ENCODE data around the gene ZNF337.
A peak's percentile ranks its signal among the peaks of the same experiment; 100 is the strongest.
"Not testable (repeated sequence)": the region's sequence is repeated elsewhere in the genome, so short reads cannot be mapped to it uniquely, and the experiment has no call there.

The ZNF337 gene

DNA sequence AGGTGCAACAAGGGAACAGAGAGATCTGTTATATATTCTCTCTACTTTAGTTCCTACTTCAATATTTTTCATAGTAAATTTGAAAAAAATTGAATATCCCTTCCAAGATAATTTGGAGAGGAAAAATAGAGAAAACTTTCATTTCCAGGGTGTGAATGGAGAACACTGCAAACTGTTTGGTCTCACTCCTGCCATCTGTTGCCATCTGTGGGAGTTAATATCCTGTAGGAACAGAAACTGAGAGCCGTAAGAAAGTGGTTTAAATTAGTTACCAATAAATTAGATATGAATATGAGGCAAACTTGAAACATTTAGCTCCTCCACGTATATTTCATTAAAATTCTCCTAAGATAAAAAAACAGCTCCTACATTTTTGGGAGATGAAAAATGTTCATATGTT, 4.2 kb downstream of the ZNF337 start:
- DNase-seq = no peak

- DNase-seq = no peak
These were observed 6.2 kb downstream of the ZNF337 start for GRCh38 chr20:25690427-25690826.

GRCh38 chr20:25686081-25687067, 10.3 kb downstream of the ZNF337 start:
- DNase-seq = no peak

DNA sequence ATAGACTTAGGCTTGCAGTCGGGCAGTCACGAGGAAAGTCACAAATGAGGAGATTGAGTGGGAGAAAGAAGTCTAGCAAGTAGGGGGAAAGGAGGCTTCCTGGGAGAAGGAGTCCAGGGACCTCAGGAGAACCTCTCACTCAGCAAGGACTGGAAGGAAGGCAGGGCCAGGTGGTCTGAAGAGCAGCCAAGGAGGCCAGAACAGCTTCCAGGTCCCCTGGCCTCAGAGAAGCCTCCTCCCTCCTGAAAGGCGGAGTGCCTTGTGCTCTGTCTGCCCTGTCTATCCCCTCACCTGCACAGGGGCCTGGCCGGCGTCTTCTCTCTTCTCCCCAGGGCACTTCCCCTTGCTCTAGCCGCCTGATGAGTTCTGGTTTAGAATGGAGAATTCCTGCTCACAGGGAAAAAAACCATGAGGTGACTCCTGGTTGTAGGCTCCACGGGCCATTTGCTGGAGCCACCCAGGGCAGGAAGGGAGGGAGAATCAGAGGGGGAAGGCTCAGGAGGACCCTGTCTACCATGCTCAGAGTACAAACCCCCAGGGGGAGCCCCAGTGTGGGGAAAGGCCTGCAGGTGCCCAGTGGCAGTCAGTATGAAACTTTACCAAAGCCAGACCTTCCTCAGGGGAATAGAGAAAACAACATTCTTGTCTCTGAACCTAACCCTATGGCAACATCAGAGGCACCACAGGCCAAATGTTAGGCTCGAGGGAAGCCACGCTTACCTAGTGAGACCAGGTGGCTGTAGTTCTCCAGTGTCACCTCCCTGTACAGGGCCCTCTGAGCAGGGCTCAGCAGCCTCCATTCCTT, 11.2 kb downstream of the ZNF337 start:
- no peak for DNase-seq

DNA sequence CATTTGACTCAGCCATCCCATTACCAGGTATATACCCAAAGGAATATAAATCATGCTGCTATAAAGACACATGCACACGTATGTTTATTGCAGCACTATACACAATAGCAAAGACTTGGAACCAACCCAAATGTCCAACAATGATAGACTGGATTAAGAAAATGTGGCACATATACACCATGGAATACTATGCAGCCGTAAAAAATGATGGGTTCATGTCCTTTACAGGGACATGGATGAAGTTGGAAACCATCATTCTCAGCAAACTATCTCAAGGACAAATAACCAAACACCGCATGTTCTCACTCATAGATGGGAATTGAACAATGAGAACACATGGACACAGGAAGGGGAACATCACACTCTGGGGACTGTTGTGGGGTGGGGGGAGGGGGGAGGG, 12.8 kb downstream of the ZNF337 start:
- DNase-seq = not testable (repeated sequence)

DNA sequence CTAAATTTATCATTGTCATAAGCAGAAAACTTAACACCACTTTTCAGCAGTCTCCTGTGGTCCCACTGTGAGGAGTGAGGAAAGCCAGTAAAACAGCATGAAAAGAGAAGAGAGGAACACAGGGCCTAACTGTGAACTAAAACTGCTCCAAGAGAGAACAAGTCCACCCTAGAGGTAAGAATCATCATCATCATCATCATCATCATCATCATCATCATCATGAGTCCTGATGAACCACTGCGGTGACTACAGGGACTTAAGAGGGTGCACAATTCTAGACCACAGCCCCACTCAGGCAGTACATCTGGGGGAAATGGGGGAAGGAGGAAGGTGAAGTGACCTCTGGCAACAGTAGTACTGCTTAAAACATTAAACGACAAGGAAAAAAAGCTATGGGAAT, 13.6 kb downstream of the ZNF337 start:
- no peak for DNase-seq

DNA sequence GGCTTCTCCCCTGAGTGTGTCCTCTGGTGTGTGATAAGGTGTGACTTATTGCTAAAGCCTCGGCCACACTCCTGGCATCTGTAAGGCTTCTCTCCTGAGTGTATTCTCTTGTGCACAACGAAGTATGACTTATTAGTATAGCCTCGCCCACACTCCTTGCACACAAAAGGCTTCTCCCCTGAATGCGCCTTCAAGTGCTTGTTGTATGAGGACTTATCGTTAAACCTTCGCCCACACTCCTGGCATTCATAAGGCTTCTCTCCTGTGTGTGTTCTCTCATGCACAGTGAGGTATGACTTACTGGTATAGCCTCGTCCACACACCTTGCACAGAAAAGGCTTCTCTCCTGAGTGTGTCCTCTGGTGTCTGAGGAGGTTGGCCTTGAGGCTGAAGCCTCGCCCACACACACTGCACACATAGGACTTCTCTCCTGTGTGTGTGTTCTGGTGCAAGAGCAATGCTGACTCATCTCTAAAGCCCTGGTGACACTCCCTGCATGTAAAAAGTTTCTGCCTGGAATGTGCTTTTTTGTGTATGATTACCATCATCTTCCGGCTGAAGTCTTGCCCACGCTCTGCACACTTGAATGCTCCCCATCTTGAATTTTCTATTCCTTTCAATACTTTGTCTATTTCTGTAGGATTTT, 20.4 kb downstream of the ZNF337 start:
- no peak for DNase-seq

DNA sequence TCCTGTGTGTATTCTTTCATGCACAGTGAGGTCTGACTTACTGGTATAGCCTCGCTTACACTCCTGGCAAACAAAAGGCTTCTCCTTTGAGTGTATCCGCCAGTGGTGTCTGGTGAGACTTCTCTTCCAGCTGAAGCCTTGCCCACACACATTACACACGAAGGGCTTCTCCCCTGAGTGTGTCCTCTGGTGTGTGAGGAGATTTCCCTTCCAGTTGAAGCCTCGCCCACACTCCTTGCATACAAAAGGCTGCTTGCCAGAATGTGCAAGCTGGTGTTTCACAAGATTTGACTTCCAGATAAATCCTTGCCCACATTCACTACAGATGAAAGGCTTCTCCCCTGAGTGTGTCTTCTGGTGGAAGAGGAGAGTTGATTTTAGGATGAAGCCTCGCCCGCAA, 21.5 kb downstream of the ZNF337 start:
- no peak for DNase-seq

- DNase-seq = no peak
These were observed 23.9 kb downstream of the ZNF337 start for GRCh38 chr20:25672659-25673235.

DNA sequence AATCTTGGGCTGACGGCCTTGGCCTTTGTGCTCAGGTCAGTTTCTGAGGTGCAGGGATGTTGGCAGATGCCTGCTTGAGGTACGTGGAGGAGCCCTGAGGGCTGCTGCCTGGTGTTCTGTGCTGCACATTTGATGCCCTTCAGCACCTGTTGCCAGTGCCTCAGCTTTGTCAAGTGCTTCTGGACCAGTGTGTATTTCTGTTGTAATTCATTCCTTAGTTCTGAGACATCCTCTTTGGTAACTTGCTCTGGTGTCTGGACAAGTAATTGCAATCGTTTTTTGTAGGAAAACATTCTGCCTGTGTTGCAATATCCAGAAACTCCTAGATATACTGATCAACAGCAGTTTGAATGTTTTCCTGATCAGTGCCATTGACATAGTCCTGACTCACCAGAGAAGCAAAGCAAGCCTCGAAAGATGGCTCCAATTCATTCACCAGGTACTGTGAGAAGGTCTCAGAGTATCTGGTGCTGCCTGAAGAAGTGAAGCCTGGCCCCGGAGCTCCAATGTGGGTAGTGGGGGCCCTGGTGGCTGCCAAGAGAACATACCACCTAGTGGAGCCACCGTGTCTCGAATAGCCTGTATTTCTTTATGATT, 26.7 kb downstream of the ZNF337 start:
- DNase-seq = no peak

- no peak for DNase-seq
These were observed 28.2 kb downstream of the ZNF337 start for GRCh38 chr20:25668446-25668845.

GRCh38 chr20:25659999-25660398, 36.7 kb downstream of the ZNF337 start:
- DNase-seq = no peak

GRCh38 chr20:25654487-25654886, 42.2 kb downstream of the ZNF337 start:
- DNase-seq = no peak

DNA sequence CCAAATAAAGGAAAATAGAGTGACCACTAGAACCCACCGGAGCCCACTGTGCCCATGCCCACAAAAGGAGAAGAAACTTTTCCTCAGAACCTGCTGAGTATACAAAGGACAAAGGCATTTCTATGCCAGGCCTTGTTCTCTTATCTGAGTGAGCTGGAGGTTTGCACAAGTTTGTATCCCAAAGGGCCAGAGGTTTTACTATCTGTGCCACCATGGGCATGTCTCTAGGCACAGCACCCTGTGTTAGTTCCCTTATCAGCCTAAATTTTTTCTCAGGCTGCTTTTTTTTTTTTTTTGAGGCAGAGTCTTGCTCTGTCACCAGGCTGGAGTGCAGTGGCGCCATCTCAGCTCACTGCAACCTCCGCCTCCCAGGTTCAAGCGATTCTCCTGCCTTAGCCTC, 43.8 kb downstream of the ZNF337 start:
- DNase-seq = not testable (repeated sequence)

DNA sequence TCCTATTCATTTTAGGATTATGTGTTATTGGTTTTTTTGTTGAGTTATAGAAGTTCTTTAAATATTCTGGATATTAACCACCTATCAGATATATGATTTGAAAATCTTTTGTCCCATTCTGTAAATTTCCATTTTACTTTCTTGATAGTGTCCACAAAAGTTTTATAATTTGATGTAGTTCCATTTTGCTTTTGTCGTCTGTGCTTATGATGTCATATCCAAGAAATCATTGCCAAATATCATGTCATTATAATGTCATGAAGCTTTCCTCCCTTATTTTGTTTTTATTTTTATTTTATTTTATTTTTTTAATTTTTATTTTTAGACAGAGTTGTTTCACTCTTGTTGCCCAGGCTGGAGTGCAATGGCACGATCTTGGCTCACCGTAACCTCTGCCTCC, 51.8 kb downstream of the ZNF337 start:
- no peak for DNase-seq

- DNase-seq = peak; percentile 4
These were observed 52.9 kb downstream of the ZNF337 start for GRCh38 chr20:25643716-25644115.

DNA sequence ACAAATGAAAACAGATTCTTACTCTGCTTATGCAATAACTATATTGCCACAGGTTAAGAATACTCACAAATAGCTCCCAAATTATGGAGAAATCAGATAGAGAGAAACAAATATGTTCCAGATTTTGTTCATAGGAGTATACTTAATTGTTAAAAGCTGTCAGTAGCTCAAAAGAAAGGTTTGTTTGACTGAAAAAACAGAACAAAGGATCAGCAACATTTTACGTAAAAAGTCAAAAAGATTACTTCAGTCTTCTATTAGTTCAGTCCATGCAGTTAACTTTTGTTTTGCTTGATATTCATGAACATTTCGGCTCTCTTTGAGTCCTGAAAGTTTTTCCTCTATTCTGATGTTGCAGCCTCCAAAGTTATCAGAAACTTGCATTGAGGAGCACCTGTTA, 59.4 kb downstream of the ZNF337 start:
- DNase-seq = no peak

DNA sequence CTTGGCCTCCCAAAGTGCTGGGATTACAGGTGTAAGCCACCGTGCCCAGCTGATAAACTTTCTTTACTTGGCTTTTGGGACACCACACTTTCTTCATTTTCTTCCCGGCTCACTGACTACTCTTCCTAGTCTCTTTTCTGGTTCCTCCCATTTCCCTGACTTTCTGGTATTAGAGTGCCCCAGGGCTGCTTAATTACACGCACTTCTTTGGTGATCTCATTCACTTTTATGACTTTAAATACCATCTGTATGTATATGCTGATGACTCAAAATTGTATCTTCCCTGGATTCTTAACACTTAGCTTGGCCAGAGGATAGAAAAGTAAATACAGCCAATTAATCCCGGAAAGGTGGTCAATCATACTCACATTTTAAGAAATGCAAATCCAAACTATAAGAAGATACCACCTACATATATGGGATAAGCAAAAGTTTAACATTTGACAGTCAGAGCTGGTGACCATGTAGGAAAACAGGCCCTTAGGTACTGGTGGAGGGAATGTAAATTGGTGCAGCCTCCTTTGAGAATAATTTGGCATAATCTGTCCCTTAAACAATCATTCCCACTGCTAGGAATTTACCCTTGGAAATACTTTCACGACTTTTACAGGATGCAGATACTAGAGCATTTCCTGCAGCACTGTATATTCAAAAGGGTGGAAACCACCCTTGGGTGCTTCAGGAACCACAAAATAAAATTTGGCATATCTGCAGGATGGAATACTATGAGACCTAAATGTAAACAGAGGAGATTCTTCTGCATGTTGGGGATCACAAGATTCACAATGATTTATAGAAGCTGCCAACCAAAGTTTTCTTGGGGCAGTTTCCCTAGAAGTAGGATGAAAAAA, 63.5 kb downstream of the ZNF337 start:
- no peak for DNase-seq

DNA sequence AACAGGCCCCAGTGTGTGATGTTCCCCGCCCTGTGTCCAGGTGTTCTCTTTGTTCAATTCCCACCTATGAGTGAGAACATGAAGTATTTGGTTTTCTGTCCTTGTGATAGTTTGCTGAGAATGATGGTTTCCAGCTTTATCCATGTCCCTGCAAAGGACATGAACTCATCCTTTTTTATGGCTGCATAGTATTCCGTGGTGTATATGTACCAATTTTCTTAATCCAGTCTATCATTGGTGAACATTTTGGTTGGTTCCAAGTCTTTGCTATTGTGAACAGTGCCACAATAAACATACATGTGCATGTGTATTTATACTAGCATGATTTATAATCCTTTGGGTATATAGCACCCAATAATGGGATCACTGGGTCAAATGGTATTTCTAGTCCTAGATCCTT, 66.0 kb downstream of the ZNF337 start:
- DNase-seq = not testable (repeated sequence)

GRCh38 chr20:25629816-25630499, 66.7 kb downstream of the ZNF337 start:
- DNase-seq = no peak

DNA sequence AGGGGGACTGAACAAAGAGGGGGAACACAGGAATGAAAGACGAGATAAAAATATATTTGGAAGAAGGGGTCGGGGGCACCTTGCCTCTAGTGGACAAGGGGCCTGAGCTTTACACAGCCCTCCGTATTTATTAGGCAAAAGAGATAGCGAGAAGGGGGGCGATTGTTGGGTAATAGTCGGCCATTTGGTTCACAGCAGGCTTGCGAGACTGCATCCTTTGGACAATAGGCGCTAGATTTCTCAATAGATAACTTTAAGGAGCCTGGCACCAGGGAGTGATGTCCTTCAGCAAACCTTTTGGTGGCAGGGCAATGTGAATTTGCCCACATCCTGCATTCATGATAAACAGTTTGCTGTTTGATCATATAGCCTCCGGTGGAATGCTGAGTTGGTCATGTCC, 69.9 kb downstream of the ZNF337 start:
- DNase-seq = no peak
